Upper lobe of left lung (tissue), 4 donors: ENCODE results near the gene UBE4A.

Experiments used
- POLR2A ChIP-seq, 4 donors: fragments of 450-650 bp; IDR thresholded peaks; one replicate each; pipeline ENCODE4 v1.5.1; 2016 to 2017; ENCODE audit warnings: antibody characterized with exemption in 4 of 4, mild to moderate bottlenecking in 2 of 4
- POLR2AphosphoS5 ChIP-seq, 2 donors: sonication (generic); formaldehyde crosslinking; IDR thresholded peaks; one replicate each; pipeline ENCODE4 v1.5.1; 2017; ENCODE audit warnings: antibody characterized with exemption in 2 of 2
- TF ChIP-seq, protein P1 (sequence below), 6 experiments: fragments of 450-650 bp in 4 of 6; fragments of 200-600 bp in 2 of 6; sonication (generic) in 2 of 6; IDR thresholded peaks; one replicate each; pipeline ENCODE4 v1.5.1; 2016 to 2019; ENCODE audit warnings: antibody characterized with exemption in 6 of 6

DNA sequence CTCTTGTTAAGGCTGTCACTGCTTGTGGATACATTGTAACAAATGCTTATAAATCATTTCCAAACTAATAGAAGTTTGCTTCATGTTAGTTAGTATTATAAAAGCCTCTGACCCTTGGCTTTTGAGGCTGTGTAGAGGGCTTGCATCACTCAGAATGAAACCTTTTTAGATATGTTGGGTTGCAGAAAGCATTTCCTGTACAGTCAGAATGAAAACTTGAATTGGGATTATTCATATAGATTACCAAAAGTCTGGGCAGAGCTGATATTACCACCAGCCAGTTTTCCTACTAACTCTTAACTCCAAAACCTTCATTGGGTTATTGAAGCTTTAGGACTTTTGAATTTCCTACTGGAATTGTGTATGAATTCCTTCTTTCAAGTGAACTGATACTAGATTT is 88.9 kb downstream of the UBE4A start:
- TF ChIP-seq POLR2A (IDR thresholded peaks at IDR 0.05) (no peak), POLR2AphosphoS5 (IDR thresholded peaks at IDR 0.05) (no peak)
- TF ChIP-seq, protein P1, sequence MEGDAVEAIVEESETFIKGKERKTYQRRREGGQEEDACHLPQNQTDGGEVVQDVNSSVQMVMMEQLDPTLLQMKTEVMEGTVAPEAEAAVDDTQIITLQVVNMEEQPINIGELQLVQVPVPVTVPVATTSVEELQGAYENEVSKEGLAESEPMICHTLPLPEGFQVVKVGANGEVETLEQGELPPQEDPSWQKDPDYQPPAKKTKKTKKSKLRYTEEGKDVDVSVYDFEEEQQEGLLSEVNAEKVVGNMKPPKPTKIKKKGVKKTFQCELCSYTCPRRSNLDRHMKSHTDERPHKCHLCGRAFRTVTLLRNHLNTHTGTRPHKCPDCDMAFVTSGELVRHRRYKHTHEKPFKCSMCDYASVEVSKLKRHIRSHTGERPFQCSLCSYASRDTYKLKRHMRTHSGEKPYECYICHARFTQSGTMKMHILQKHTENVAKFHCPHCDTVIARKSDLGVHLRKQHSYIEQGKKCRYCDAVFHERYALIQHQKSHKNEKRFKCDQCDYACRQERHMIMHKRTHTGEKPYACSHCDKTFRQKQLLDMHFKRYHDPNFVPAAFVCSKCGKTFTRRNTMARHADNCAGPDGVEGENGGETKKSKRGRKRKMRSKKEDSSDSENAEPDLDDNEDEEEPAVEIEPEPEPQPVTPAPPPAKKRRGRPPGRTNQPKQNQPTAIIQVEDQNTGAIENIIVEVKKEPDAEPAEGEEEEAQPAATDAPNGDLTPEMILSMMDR (IDR thresholded peaks at IDR 0.05): no peak
